DND-41 (cell line): ENCODE data around the gene RYR2.
"Not testable (repeated sequence)": the region's sequence is repeated elsewhere in the genome, so short reads cannot be mapped to it uniquely, and the experiment has no call there.

Source experiments
- ATAC-seq: fragments of 200-7000 bp; cut with Tn5 transposase; 3 replicates; pipeline ENCODE4 v1.9.1; 2021; ENCODE audit warnings: low read depth; ENCODE audit not compliant: insufficient read depth
- DNase-seq: peaks from one replicate; pipeline ENCODE4 v3.0.0-alpha.2; 2020
- H2AFZ ChIP-seq: 2 replicates; pipeline ENCODE4 v1.6.0; 2012; ENCODE audit warnings: low read depth, low read length
- H3K27ac ChIP-seq: 2 replicates; pipeline ENCODE4 v1.5.1; 2012; ENCODE audit warnings: low read length, inconsistent platforms
- H3K27me3 ChIP-seq: fragments of 200-600 bp; sonication (generic); 2 replicates; pipeline ENCODE4 v1.6.0; 2012; ENCODE audit warnings: low read length, mild to moderate bottlenecking, inconsistent platforms; ENCODE audit not compliant: insufficient read depth, poor library complexity
- H3K36me3 ChIP-seq: 2 replicates; pipeline ENCODE4 v1.5.1; 2012; ENCODE audit warnings: low read length, inconsistent platforms; ENCODE audit not compliant: insufficient read depth
- H3K4me1 ChIP-seq: 2 replicates; pipeline ENCODE4 v1.5.1; 2012; ENCODE audit warnings: mild to moderate bottlenecking, low read length; ENCODE audit not compliant: insufficient read depth
- H3K4me2 ChIP-seq: 2 replicates; pipeline ENCODE4 v1.6.0; 2012; ENCODE audit warnings: mild to moderate bottlenecking, moderate library complexity, low read length, inconsistent platforms; ENCODE audit not compliant: insufficient read depth
- H3K4me3 ChIP-seq, 2 experiments: fragments of 200-600 bp in 1 of 2; shearing (Covaris generic) in 1 of 2; 2 replicates each; pipeline ENCODE4 v1.5.1; 2012 to 2016; ENCODE audit warnings: inconsistent platforms in 2 of 2, low read length in 2 of 2, mild to moderate bottlenecking in 2 of 2, low read depth in 1 of 2, moderate library complexity in 1 of 2
- H3K79me2 ChIP-seq: 2 replicates; pipeline ENCODE4 v1.6.0; 2012; ENCODE audit warnings: low read length, inconsistent platforms; ENCODE audit not compliant: insufficient read depth
- H3K9ac ChIP-seq: 2 replicates; pipeline ENCODE4 v1.6.0; 2012; ENCODE audit warnings: low read depth, mild to moderate bottlenecking, inconsistent platforms, low read length, moderate library complexity
- H3K9me3 ChIP-seq: 2 replicates; pipeline ENCODE4 v1.5.1; 2012; ENCODE audit warnings: low read length, moderate library complexity, mild to moderate bottlenecking, inconsistent platforms; ENCODE audit not compliant: insufficient read depth, severe bottlenecking
- H4K20me1 ChIP-seq: 2 replicates; pipeline ENCODE4 v1.6.0; 2012; ENCODE audit warnings: low read length; ENCODE audit not compliant: insufficient read depth
- CTCF ChIP-seq: IDR thresholded peaks from 2 replicates; pipeline ENCODE4 v1.5.1; 2012; ENCODE audit warnings: borderline replicate concordance, low read length, moderate library complexity, mild to moderate bottlenecking; ENCODE audit not compliant: poor library complexity, severe bottlenecking; ENCODE audit errors: extremely low read depth
- EZH2 ChIP-seq: IDR thresholded peaks from 3 replicates; pipeline ENCODE4 v1.6.1; 2012; ENCODE audit warnings: borderline replicate concordance, low read depth, mild to moderate bottlenecking, moderate library complexity, low read length, inconsistent platforms; ENCODE audit not compliant: severe bottlenecking

Gene RYR2

GRCh38 chr1:237590386-237590785 is 548.4 kb downstream of the RYR2 start:
- H3K9ac ChIP-seq: no peak overlapping the region
- ATAC-seq: no peak
- peaks cover 3% of the 10 kb centered on the region for H3K9me3 ChIP-seq
- H4K20me1 ChIP-seq: no peaks in the 10 kb centered on the region
- no peak overlapping the region for H3K27ac ChIP-seq
- H3K36me3 ChIP-seq: no peaks in the 10 kb centered on the region
- no peak overlapping the region for H3K4me3 ChIP-seq
- no peaks in the 10 kb centered on the region for H3K79me2 ChIP-seq
- no peaks in the 10 kb centered on the region for H3K27me3 ChIP-seq
- H3K4me2 ChIP-seq: no peak overlapping the region
- TF ChIP-seq CTCF (no peak), EZH2 (no peak)
- DNase-seq: no peak
- H2AFZ ChIP-seq: no peak overlapping the region
- no peaks in the 10 kb centered on the region for H3K4me1 ChIP-seq

- Histone ChIP-seq H3K27ac (no peak overlapping the region), H3K36me3 (no peaks in the 10 kb centered on the region), H3K4me1 (no peaks in the 10 kb centered on the region), H3K27me3 (no peaks in the 10 kb centered on the region), H4K20me1 (no peaks in the 10 kb centered on the region), H3K4me3 (no peak overlapping the region), H3K9me3 (peaks cover 4% of the 10 kb centered on the region), H3K9ac (no peak overlapping the region), H3K79me2 (no peaks in the 10 kb centered on the region), H3K4me2 (no peak overlapping the region), H2AFZ (no peak overlapping the region)
- TF ChIP-seq EZH2 (no peak), CTCF (no peak)
- DNase-seq: no peak
- no peak for ATAC-seq
Observed at GRCh38 chr1:237591353-237591752, 549.4 kb downstream of the RYR2 start.

DNA sequence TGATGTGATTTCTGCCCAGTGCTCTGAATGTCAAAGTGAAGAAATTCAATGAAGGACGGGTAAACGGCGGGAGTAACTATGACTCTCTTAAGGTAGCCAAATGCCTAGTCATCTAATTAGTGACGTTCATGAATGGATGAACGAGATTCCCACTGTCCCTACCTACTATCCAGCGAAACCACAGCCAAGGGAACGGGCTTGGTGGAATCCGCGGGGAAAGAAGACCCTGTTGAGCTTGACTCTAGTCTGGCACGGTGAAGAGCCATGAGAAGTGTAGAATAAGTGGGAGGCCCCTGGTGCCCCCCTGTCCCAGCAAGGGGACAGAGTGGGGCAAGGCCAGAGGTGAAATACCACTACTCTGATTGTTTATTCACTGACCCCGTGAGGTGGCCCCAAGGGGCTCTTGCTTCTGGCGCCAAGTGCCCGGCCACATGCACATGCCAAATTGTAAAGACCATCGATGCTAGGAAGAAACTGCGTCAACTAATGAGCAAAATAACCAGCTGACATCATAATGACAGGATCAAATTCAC is 561.1 kb downstream of the RYR2 start:
- H3K27me3 ChIP-seq, DNase-seq, H3K27ac ChIP-seq, H4K20me1 ChIP-seq, H3K4me2 ChIP-seq, ATAC-seq, H3K9me3 ChIP-seq, H3K4me1 ChIP-seq, H2AFZ ChIP-seq, H3K79me2 ChIP-seq, H3K9ac ChIP-seq, H3K4me3 ChIP-seq, H3K36me3 ChIP-seq: not testable (repeated sequence)

DNA sequence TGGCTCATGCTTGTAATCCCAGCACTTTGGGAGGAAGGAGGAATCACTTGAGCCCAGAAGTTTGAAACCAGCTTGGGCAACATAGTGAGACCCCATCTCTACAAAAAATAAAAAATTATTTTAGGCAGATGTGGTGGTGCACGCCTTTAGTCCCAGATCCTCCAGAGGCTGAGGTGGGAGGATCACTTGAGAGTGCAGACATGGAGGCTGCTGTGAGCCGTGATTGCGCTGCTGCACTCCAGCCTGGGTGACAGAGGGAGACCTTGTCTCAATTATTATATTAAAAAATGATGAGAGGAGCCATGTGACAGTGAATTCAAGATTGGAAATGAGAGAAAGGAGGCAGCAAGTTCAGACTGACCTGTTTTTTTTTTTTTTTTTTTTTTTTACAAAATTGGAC is 566.4 kb downstream of the RYR2 start:
- no peaks in the 10 kb centered on the region for H3K9me3 ChIP-seq
- no peak overlapping the region for H3K4me3 ChIP-seq
- ATAC-seq: no peak
- H3K4me1 ChIP-seq: no peaks in the 10 kb centered on the region
- no peak overlapping the region for H3K27ac ChIP-seq
- H2AFZ ChIP-seq: no peak overlapping the region
- no peaks in the 10 kb centered on the region for H3K27me3 ChIP-seq
- no peaks in the 10 kb centered on the region for H4K20me1 ChIP-seq
- no peak for DNase-seq
- TF ChIP-seq CTCF (no peak), EZH2 (no peak)
- no peak overlapping the region for H3K4me2 ChIP-seq
- no peaks in the 10 kb centered on the region for H3K79me2 ChIP-seq
- no peak overlapping the region for H3K9ac ChIP-seq
- H3K36me3 ChIP-seq: no peaks in the 10 kb centered on the region
